Upper lobe of left lung (tissue), 6 donors: ENCODE measurements around the gene N4BP2. TPM values are rescaled to one million over a fixed set of nuclear protein-coding genes. Genes with fewer than 3 reads are reported as not detected.

Experiments
- ATAC-seq, 2 donors: fragments of 200-7000 bp; cut with Tn5 transposase; one replicate each; pipeline ENCODE4 v1.9.1; 2022; ENCODE audit warnings: mild to moderate bottlenecking in 2 of 2, moderate library complexity in 2 of 2; ENCODE audit not compliant: low FRiP score in 2 of 2
- DNase-seq, 2 donors: peaks; one replicate each; pipeline ENCODE4 v3.0.0-alpha.2; 2019 to 2020
- H3K27ac ChIP-seq, 4 donors: fragments of 200-600 bp; sonication (generic); one replicate each; pipeline ENCODE4 v1.5.1; 2016 to 2019
- H3K27me3 ChIP-seq, 4 donors: fragments of 200-600 bp; sonication (generic); one replicate each; pipeline ENCODE4 v1.5.1; 2017 to 2019
- H3K36me3 ChIP-seq, 4 donors: fragments of 200-600 bp; sonication (generic); one replicate each; pipeline ENCODE4 v1.5.1; 2016 to 2019
- H3K4me1 ChIP-seq, 4 donors: fragments of 200-600 bp; sonication (generic); one replicate each; pipeline ENCODE4 v1.5.1; 2018 to 2019
- H3K4me3 ChIP-seq, 4 donors: fragments of 200-600 bp; sonication (generic); one replicate each; pipeline ENCODE4 v1.5.1; 2017 to 2019; ENCODE audit warnings: mild to moderate bottlenecking in 2 of 4, moderate library complexity in 1 of 4
- H3K9me3 ChIP-seq, 4 donors: fragments of 200-600 bp; sonication (generic); one replicate each; pipeline ENCODE4 v1.5.1; 2018 to 2019
- EP300 ChIP-seq, 4 donors: sonication (generic); formaldehyde crosslinking; IDR thresholded peaks; one replicate each; pipeline ENCODE4 v1.5.1; 2017; ENCODE audit warnings: antibody characterized with exemption in 4 of 4, control low read depth in 2 of 4
- POLR2A ChIP-seq, 4 donors: fragments of 450-650 bp; IDR thresholded peaks; one replicate each; pipeline ENCODE4 v1.5.1; 2016 to 2017; ENCODE audit warnings: antibody characterized with exemption in 4 of 4, mild to moderate bottlenecking in 2 of 4
- POLR2AphosphoS5 ChIP-seq, 2 donors: sonication (generic); formaldehyde crosslinking; IDR thresholded peaks; one replicate each; pipeline ENCODE4 v1.5.1; 2017; ENCODE audit warnings: antibody characterized with exemption in 2 of 2
- WGBS, 2 donors: methylation state at CpG; one replicate each; pipeline ENCODE4 v1.1.5; 2017 to 2018; 5-methylcytosine and 5-hydroxymethylcytosine counted together
- total RNA-seq, 6 donors: library from RNA; depleted of rRNA in 4 of 6; stranded (reverse); fragments of >200 nt in 4 of 6; gene quantifications; one replicate each; pipeline versions ENCODE4 v1.1.0 to v1.2.1, GENCODE V29; 2016 to 2021
- TF ChIP-seq, protein P1 (sequence below), 6 experiments: fragments of 450-650 bp in 4 of 6; fragments of 200-600 bp in 2 of 6; sonication (generic) in 2 of 6; IDR thresholded peaks; one replicate each; pipeline ENCODE4 v1.5.1; 2016 to 2019; ENCODE audit warnings: antibody characterized with exemption in 6 of 6
- donor health status: DM: no; HTN: no; CAD: no; lungs with moderate emphysema.
- donor health status: DM: no; HTN: yes; CAD: no; lungs with severe emphysema.

Gene N4BP2
- total RNA-seq, 6 donors from 2014 or later: 7.1 to 29.3 (median 9.1) TPM

DNA sequence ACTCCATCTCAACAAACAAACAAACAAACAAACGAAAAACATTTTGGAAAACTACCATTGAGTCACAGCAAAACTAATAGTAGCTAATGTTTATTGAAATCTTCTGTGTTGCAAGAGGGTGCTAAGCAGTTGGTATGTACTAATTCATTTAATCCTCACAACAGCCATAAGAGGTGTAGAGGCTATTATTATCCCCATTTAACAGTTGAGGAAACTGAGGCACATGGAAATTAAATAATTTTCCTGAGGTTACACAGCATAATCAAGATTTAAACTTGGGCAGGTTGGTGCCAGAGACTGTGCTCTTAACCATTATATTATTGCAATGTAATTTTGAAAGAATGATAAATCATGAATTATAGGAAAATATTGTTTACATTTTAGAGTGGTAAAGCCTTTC lies 122.7 kb downstream of the N4BP2 start:
- Histone ChIP-seq H3K4me1 (no peaks in the 10 kb centered on the region), H3K36me3 (no peaks in the 10 kb centered on the region), H3K9me3 (no peaks in the 10 kb centered on the region), H3K27ac (no peak overlapping the region), H3K27me3 (no peaks in the 10 kb centered on the region), H3K4me3 (no peak overlapping the region)
- no peak for ATAC-seq
- no peak for DNase-seq
- TF ChIP-seq EP300 (IDR thresholded peaks at IDR 0.05) (no peak), POLR2A (IDR thresholded peaks at IDR 0.05) (no peak), POLR2AphosphoS5 (IDR thresholded peaks at IDR 0.05) (no peak)
- TF ChIP-seq, protein P1, sequence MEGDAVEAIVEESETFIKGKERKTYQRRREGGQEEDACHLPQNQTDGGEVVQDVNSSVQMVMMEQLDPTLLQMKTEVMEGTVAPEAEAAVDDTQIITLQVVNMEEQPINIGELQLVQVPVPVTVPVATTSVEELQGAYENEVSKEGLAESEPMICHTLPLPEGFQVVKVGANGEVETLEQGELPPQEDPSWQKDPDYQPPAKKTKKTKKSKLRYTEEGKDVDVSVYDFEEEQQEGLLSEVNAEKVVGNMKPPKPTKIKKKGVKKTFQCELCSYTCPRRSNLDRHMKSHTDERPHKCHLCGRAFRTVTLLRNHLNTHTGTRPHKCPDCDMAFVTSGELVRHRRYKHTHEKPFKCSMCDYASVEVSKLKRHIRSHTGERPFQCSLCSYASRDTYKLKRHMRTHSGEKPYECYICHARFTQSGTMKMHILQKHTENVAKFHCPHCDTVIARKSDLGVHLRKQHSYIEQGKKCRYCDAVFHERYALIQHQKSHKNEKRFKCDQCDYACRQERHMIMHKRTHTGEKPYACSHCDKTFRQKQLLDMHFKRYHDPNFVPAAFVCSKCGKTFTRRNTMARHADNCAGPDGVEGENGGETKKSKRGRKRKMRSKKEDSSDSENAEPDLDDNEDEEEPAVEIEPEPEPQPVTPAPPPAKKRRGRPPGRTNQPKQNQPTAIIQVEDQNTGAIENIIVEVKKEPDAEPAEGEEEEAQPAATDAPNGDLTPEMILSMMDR (IDR thresholded peaks at IDR 0.05): no peak
- 87 to 100% methylated on average over 1 of the region's 1 CpG for WGBS, 2 donors

DNA sequence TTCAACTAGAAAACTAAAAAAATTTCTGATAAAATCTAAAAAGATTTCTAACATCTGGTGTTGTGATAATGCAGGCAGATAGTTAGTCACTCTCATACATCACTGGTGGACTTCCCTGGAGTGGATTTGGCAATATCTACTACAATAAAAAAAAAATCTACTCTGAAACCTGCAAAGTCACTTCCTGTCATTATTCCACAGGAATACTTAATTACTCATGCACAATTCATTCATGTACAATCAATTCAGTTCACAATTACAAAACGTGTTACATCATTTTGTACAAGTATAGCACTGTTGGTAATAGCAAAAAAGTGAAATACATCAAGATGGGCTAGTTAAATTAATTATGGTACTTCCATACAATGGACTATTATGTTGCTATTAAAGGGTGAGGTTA lies 123.7 kb downstream of the N4BP2 start:
- TF ChIP-seq POLR2AphosphoS5 (IDR thresholded peaks at IDR 0.05): no peak
- no peak for TF ChIP-seq POLR2A (IDR thresholded peaks at IDR 0.05)
- TF ChIP-seq EP300 (IDR thresholded peaks at IDR 0.05): no peak
- TF ChIP-seq, protein P1 (IDR thresholded peaks at IDR 0.05): no peak
- Histone ChIP-seq H3K4me3 (no peak overlapping the region), H3K27me3 (no peaks in the 10 kb centered on the region), H3K9me3 (no peaks in the 10 kb centered on the region), H3K4me1 (no peaks in the 10 kb centered on the region), H3K27ac (no peak overlapping the region), H3K36me3 (no peaks in the 10 kb centered on the region)
- 19 to 34% methylated on average over 1 of the region's 1 CpG for WGBS, 2 donors
- ATAC-seq (no peak), DNase-seq (no peak)

DNA sequence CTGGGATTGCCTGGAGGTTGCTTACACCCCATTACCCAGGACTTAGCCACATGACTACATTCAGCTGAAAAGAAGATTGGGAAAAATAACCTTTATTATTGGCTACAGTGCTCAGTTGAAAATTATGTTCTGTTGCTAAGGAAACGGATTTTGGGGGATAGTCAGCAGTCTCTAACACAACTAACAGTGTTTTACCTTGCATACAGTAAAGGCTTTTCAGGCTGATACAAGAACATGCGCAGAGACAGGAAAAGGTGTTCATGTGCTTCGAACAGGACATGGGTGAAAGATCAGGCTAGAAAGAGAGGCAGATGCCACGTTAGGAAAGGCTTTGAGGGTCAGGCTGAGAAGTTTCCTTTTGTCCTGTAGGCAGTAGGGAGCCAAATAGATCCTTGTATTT lies 125.4 kb downstream of the N4BP2 start:
- DNase-seq (no peak), ATAC-seq (no peak)
- TF ChIP-seq, protein P1 (IDR thresholded peaks at IDR 0.05): no peak
- no peak for TF ChIP-seq EP300 (IDR thresholded peaks at IDR 0.05)
- TF ChIP-seq POLR2AphosphoS5 (IDR thresholded peaks at IDR 0.05): no peak
- no peak for TF ChIP-seq POLR2A (IDR thresholded peaks at IDR 0.05)
- Histone ChIP-seq H3K4me3 (no peak overlapping the region), H3K4me1 (no peaks in the 10 kb centered on the region), H3K36me3 (no peaks in the 10 kb centered on the region), H3K27ac (no peak overlapping the region), H3K27me3 (no peaks in the 10 kb centered on the region), H3K9me3 (no peaks in the 10 kb centered on the region)
- 87 to 91% methylated on average over 4 of the region's 4 CpGs for WGBS, 2 donors

DNA sequence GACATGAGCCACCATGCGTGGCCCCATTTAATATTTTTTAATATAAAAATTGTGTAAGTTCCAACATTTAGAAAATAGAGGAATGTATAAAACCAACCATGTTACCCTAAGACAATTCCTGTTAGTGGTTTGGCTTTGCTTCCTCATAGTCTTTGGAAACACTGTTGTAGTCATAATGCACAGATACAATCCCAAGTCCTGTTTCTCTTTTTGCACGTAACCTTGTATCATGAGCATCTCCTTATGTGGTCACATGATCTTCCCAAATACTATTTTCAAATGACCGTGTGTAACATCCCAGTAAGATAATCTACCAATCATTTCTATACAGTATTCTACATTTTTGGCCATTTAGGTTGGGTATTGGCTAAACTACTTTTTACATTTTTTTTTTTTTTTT lies 126.3 kb downstream of the N4BP2 start:
- Histone ChIP-seq H3K4me3 (no peak overlapping the region), H3K27ac (no peak overlapping the region), H3K4me1 (no peaks in the 10 kb centered on the region), H3K36me3 (no peaks in the 10 kb centered on the region), H3K27me3 (no peaks in the 10 kb centered on the region), H3K9me3 (no peaks in the 10 kb centered on the region)
- TF ChIP-seq POLR2A (IDR thresholded peaks at IDR 0.05) (no peak), POLR2AphosphoS5 (IDR thresholded peaks at IDR 0.05) (no peak), EP300 (IDR thresholded peaks at IDR 0.05) (no peak)
- TF ChIP-seq, protein P1 (IDR thresholded peaks at IDR 0.05): no peak
- 84% methylated on average over 3 of the region's 3 CpGs for WGBS, 2 donors
- ATAC-seq: no peak
- DNase-seq: no peak

DNA sequence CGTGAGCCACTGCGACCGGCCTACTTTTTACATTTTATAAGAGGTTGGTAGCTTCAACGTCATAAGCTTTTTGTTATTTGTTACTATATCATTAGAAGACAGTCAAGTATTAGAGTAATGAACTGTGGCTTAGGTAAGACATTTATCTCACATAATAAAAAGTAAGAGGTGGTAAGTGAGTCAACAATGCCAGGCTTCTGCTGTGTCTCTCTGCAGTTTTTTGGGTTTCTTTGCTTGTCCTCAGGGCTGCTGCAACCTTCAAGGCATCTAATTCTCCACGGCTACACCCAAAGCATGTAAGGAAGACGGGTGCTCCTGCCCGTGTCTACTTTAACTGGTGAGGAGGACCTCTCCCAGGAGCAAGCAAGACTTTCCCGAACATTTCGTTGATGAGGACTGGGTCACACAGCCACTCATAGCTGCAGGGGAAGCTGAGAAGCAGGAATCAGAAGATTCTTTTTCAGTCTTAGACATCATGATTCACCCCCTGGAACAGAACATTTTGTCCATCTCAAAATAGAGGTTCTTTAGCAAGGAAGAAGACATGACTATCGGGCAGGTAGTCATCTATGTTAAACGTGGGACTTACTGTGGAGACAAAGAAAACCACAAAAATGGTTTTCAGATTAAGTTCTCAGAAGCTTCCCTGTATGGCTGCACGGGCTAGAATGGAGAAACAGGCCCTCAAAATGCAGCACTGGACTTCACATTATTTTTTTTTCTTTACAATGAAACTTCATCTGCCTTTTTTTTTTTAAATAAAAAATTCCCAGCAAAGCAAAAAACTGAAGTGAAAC lies 127.2 kb downstream of the N4BP2 start:
- ATAC-seq: no peak
- 82 to 90% methylated on average over 12 of the region's 12 CpGs for WGBS, 2 donors
- no peak overlapping the region for H3K27ac ChIP-seq

More for the DNA sequence above, 127.2 kb downstream of the N4BP2 start:
- no peaks in the 10 kb centered on the region for H3K9me3 ChIP-seq
- no peaks in the 10 kb centered on the region for H3K27me3 ChIP-seq
- no peak for DNase-seq
- no peak for TF ChIP-seq POLR2A (IDR thresholded peaks at IDR 0.05)
- no peak for TF ChIP-seq POLR2AphosphoS5 (IDR thresholded peaks at IDR 0.05)
- H3K4me1 ChIP-seq: no peaks in the 10 kb centered on the region
- no peaks in the 10 kb centered on the region for H3K36me3 ChIP-seq
- H3K4me3 ChIP-seq: no peak overlapping the region
